GM19238 (cell line): ENCODE data around the gene ZNF722.
"Not testable (repeated sequence)": the region's sequence is repeated elsewhere in the genome, so short reads cannot be mapped to it uniquely, and the experiment has no call there.

Source experiments
- DNase-seq: peaks from one replicate; pipeline ENCODE4 v3.0.0; 2011; ENCODE audit warnings: low spot score; ENCODE audit not compliant: insufficient read length

The ZNF722 gene

DNA sequence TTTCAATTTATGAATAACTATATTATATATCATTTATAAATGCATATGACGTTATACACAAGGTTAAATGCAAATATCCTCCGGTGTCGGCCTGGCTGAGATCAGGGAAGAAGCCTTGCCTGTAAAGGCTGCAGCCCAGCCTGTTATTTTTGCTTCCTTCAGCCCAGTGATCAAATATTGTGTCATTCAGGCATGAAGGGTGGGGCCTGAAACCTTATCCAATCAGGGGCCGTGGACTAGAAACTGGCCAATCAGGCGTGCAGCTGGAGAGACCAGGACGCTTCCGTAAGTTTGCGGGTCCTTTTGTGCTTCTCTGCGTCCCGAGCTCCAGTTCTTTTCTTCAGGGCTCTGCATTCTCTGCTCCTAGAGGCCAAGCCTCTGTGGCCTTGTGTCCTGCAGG lies at the start of gene ZNF722:
TSS of gene ZNF722 (plus strand) at position 301 of the 400 bp plus-strand sequence. CDS start 113 bp downstream, outside the sequence.
- DNase-seq, result no peak

DNA sequence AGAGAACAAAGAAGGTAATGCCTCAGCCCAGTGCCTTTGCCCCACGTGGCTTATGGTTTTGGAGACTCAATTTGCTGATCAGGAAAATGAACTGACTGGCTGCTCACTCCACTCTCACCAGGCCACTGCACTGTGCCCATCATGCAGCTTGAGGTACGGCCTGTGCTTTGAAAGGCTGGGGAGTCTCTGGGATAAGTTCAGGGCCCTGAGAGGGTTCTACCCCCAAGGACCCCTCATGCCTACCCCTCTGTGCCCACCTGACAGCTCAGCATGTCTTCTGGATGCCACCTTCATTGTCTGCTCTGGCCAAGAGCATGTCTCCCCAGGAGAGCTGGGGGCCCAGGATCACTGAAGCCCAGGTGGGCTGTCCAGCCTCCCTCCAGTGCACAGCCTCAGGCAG lies 45.5 kb upstream of the ZNF722 start:
- DNase-seq, result no peak

DNA sequence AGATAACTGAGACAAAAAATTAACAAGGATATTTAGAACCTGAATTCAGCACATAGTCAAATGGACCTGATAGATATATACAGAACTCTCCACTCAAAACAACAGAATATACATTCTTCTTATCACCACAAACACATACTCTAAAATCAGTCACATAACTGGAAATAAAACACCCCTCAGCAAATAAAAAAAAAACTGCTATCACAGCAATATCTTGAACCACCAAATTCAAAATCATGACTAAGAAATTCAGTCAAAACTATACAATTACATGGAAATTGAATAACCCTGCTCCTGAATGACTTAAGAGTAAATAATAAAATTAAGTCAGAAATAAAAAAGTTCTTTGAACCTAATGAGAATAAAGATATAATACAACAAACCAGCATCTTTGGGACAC lies 30.0 kb upstream of the ZNF722 start:
- no peak for DNase-seq

DNA sequence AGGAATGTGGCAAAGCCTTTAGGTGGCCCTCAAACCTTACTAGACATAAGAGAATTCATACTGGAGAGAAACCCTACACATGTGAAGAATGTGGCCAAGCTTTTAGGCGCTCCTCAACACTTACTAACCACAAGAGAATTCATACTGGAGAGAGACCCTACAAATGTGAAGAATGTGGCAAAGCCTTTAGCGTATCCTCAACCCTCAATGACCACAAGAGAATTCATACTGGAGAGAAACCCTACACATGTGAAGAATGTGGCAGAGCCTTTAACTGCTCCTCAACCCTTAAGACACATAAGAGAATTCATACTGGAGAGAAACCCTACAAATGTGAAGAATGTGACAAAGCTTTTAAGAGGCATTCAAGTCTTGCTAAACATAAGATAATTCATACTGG lies 16.8 kb downstream of the ZNF722 start:
- not testable (repeated sequence) for DNase-seq

DNA sequence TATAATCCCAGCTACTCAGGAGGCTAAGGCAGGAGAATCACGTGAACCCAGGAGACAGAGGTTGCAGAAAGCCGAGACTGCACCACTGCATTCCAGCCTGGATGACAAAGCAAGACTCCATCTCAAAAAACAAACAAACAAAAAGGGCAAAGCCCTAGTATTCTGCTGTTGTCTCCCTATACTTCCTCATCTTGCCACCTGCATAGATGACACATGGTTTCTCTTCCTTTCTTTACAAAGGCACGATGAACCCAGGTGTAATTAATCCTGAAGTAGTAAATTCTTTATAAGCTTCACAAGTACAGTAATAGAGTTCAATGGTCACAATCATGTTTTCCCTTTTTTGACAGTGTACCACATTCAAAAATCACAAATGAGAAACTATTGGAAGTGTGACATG lies 36.7 kb downstream of the ZNF722 start:
- no peak for DNase-seq

DNA sequence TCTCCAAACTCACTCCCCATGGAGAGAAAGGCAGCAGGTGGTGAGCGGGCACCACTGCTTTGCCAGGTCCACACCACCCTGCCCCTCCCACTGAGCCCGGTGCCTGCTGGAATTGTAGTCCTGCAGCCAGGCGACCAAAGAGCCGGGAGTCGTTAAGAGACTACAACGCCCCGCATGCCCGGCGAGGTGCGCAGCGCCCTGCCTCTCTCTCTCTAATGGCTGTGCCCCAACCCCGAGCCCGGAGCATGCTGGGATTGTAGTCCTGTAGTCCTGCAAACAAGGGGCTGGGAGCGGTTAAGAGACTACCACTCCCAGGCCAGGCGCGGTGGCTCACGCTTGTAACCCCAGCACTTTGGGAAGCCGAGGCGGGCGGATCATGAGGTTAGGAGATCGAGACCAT lies 38.4 kb downstream of the ZNF722 start:
- DNase-seq, result no peak

DNA sequence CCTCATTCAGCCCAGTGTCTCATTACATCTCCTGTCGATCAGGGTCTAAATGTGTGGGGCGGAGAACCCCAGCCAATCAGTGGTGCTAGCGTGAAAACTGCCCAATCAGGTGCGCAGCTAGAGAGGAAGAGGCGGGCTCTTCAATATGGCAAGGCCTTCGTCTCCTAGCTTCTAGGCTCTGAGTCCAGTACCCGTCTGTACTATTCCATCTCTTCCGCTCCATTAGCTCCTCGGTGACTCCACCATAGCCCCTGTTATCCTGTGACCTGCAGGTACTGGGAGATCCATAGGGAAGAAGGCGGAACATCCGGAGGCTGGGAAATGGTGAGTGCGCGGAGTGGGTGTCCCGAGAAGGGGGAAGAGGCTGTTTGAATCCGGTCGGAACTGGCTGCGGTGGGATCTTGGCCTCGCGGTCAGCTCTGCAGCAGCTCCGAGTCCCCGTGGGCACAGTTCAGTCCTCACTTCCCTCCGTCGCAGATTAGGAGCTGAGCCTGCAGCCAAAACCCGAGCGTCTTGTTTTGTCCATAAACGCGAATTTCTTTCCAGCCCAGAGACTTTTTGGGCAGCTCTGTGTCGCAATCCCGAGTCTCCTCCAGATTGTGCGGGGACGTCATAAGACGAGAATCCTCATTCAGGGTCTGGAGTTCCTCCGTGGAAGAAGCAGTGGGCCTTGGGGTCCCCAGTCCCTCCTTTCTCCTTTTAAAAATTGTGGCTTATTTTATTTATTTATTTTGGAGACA lies 46.8 kb downstream of the ZNF722 start, which contains the start of gene ZNF727:
TSS of gene ZNF727 (plus strand) at position 134 of the 740 bp plus-strand sequence. CDS start at position 322, 188 bp downstream.
- DNase-seq, result no peak

DNA sequence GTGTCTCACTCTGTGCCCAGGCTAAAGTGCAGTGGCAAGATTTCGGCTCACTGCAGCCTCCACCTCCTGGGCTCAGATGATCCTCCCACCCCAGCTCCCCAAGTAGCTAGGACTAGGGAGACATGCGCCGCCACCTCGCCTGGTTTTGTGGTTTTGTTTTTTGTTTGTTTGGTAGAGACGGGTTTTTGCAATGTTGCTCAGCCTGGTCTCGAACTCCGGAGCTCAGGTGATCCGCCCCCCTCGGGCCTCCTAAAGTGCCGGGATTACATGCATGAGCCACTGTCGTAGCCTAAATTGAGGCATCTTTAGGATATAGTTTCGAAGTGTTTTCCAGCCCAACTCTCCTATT lies 47.4 kb downstream of the ZNF722 start:
- no peak for DNase-seq
